Esophagus muscularis mucosa (tissue), 4 donors: ENCODE data around the gene ZRANB3.

Source experiments
- EP300 ChIP-seq: sonication (generic); formaldehyde crosslinking; IDR thresholded peaks from one replicate; pipeline ENCODE4 v1.6.1; 2017; ENCODE audit warnings: antibody characterized with exemption
- POLR2A ChIP-seq: fragments of 450-650 bp; IDR thresholded peaks from one replicate; pipeline ENCODE4 v1.6.1; 2017; ENCODE audit warnings: antibody characterized with exemption, moderate library complexity, mild to moderate bottlenecking, low read depth
- POLR2AphosphoS5 ChIP-seq, 2 donors: sonication (generic); formaldehyde crosslinking; IDR thresholded peaks; one replicate each; pipeline ENCODE4 v1.6.1; 2017; ENCODE audit warnings: antibody characterized with exemption in 2 of 2
- TF ChIP-seq, protein P1 (sequence below), 3 experiments: fragments of 200-600 bp in 2 of 3; fragments of 450-650 bp in 1 of 3; sonication (generic) in 2 of 3; IDR thresholded peaks; one replicate each; pipeline ENCODE4 v1.5.1; 2017 to 2019; ENCODE audit warnings: antibody characterized with exemption in 3 of 3, mild to moderate bottlenecking in 2 of 3, moderate library complexity in 1 of 3

- TF ChIP-seq, protein P1, sequence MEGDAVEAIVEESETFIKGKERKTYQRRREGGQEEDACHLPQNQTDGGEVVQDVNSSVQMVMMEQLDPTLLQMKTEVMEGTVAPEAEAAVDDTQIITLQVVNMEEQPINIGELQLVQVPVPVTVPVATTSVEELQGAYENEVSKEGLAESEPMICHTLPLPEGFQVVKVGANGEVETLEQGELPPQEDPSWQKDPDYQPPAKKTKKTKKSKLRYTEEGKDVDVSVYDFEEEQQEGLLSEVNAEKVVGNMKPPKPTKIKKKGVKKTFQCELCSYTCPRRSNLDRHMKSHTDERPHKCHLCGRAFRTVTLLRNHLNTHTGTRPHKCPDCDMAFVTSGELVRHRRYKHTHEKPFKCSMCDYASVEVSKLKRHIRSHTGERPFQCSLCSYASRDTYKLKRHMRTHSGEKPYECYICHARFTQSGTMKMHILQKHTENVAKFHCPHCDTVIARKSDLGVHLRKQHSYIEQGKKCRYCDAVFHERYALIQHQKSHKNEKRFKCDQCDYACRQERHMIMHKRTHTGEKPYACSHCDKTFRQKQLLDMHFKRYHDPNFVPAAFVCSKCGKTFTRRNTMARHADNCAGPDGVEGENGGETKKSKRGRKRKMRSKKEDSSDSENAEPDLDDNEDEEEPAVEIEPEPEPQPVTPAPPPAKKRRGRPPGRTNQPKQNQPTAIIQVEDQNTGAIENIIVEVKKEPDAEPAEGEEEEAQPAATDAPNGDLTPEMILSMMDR (IDR thresholded peaks at IDR 0.05): no peak
- TF ChIP-seq POLR2A (no peak), POLR2AphosphoS5 (IDR thresholded peaks at IDR 0.05) (no peak), EP300 (no peak)
These were observed 5.2 kb downstream of the ZRANB3 start for GRCh38 chr2:135525786-135526185.
